ENCODE results near the gene FCN3.
A peak's percentile ranks its signal among the peaks of the same experiment; 100 is the strongest.

Gene FCN3

DNA sequence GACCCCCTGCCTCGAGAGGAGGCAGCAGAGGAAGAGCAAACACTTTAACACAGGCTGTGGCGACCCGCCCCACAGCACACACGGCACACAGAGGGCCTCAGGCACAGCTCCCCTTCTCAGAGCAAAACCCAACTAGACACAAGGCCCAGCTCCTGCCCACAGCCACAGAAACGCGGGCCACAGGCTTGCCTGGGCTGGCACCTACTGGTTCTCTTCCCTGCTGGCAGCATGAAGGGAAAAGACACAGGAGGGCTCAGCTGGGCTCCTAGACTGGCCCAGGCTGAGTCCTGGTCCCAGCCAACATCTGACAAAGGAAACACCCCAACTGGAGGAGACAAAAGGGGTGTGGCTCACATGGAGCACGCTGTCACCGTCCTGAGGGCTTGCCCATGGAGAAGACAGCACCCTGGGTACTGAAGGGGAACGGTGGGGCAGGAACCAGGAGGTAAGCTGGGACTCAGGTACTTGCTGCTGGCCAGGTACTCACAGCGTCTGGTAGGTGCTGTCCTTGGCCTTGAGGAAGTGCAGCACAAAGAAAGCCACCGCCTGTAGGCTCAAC lies 5.0 kb upstream of the FCN3 start:
- no peak for DNase-seq

- DNase-seq: no peak
Observed at GRCh38 chr1:27377760-27378495, 3.3 kb upstream of the FCN3 start.

DNA sequence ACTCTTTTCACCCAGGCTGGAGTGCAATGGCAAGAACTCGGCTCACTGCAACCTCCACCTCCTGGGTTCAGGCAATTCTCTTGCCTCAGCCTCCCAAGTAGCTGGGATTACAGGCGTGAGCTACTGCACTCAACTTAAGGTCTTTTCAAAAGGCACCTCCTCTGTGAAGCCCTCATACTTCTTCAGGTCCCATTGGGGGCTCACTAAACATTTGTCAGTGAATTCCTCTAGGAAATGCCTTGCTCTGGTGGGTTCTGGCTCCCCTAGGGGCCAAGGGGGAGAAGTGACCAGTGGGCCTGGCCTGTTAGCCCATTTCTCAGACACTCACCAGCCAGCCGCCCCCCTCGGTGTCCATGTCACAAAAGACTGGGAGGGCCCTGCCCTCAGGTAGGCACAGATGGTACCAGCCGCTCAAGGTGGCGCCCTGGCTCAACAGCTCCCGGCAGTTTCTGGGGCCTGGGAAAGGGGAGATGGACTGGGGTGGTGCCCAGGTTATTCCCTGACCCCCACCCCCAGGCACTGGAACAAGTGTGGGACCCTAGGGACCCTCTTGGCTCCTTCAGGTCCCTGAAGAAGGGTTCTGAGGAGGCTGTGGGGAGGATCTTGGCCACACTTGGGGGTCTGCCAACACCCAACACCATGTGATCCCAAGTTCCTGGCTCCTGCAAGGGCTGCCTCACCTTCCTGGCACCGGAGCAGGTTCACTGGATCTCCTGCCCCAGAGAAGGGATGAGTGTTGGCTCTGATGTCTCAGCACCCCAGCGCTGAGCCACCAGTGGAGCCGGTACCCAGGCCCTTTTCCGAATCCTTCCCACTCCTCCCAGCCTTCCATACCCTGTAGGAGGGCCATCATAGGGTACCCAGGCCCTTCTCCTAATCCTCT lies 1.6 kb downstream of the FCN3 start:
- no peak for DNase-seq

- DNase-seq: no peak
Observed at GRCh38 chr1:27372022-27372807, 2.4 kb downstream of the FCN3 start.

DNA sequence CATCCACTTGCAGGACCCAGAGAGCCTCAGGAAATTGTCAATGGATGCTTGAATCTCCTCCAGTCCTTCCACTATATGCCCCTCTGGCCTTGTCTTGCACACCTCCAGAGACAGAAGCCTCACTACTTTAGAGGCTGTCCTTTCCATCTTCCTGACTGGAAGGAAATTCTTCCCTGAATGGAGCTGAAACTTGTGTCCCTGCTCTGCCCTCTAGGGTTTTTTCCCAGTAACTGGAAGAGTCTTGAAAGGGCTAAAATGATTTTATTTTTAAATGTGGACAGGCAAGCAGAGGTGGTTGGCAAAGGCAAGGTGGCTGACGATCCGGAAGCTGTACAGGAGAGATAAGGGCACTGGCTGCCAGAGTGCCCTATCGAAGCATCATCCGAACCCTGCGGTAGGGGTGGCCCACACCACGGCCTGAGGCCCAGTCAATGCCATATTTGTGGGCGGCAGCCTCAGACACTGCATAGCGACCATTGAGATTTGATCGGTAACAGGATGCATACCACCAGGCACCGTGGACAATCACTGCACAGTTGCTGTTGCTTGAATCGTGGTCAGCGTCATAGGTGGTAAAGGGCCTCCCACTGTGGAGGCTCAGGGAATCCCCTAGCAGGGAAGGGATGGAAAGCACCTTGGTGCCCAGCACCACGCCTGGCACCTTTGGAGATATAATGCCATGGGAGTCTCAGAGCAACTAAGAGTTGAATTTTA lies 5.6 kb downstream of the FCN3 start:
- DNase-seq: no peak

DNA sequence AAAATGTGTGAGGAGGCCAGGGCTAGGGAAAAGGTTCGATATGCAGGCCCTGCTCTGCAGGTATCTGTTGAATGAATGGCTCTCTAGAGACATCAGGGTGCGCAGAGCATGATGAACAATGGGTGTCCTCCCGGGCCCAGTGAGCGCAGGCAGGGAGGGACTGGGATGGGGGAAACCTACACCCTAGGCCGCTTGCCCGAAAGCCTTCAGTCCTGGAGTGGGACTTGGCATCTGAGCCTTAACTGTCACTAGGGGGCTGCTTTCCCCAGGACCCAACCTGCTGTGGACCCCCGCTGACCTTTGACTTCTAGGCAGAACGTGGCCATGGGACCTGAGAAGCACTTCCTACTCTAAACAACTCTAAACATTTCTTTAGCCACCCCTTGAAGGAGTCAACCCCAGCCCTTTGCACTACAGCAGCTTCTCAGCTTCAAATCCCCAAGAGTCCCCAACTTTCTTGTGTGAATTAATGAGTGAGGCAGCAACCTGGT lies 7.4 kb downstream of the FCN3 start:
- DNase-seq: no peak

DNA sequence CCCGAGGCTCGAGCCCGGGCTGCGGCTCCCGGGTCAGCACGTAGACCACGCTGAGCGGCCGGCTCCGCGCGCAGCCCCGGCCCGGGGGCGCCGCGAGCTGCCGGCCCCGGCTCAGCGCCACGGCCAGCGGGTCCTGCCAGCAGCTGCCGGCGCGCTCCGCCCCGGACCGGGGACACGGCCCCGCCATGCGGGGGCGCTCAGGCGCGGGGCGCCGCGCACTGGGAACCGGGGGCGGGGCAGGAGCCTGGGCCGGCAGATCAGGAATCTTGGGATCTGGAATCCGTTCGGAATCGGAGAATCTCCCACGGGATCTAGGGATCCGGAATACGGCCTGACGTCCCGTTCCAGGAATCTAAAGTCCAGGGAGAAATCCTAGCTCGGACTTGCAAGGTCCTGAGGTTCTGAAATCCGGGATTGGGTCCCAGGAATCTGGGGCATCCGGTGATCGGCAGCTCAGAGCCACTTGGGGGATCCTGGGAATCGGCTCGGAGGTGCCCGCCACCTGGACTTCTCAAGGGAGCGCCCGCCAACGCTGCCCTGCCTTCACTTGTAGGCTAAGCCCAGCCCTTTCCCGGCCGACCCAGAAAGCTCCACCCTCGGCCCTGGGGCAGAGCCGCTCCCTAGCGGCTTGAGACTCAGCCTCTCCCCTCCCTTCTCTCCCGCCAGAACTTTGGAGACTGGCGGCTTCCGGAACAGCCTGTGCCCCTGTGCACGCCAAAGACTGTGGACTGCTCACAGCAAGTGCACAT lies 8.0 kb downstream of the FCN3 start, which contains the start of gene MAP3K6:
MAP3K6 (minus strand) TSS at position 551 of the 749 bp plus-strand sequence; CDS start at position 187, 364 bp downstream.
- peak; percentile 47 to 50 for DNase-seq

DNA sequence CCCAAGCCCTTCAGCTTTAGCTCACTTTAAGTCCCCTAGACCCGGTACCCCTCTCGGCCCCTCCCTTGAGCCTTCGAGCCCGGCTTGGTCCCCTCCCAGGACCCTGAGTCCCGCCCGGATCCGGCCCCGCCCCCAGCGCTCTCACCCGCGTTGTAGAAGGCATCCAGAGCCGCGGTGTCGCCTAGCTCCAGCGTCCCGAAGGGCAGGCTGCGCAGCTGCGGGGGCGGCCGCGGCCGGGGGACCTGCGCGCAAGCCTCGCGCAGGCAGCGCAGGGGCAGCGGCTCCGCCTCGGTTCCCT lies 8.6 kb downstream of the FCN3 start:
- DNase-seq: peak; percentile 36 to 46

DNA sequence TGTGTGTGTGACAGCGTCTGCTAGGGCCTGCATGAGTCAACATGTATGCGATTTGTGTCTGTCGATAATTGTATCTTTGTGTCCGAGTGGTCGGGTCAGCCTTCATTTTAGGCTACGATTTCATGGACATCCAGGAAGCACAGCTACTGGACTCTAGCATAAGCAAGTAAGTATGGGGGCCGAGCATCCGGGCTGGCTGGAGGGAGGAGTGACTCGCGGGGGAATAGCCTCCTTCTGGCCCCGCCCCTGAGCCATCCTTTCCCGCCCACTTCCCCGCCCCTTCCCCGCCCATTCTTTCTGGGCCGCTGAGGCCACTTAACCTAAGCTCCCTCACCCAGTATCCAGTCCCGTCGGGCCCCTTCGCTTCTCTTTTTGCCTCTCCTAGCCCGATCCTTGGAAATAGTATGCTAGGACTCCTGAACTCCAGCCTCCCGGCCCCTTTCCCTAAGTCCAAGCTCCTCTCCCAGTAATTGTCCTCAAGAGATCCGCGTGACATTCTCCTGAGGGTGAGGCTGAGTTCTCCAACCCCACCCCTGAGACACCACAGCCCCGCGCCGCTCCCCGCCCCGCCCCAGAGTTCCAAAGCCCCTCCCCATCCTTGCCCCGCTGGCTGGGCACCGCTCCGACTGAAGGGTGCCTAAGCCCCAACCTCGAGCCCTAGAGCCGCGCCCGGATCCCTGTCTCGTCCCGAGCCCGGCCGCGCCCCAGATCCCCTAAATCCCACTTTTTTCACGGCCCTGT lies 9.1 kb downstream of the FCN3 start:
- peak; percentile 72 to 74 for DNase-seq

- DNase-seq: no peak
Observed at GRCh38 chr1:27364696-27365371, 9.8 kb downstream of the FCN3 start.

GRCh38 chr1:27363766-27364695 lies 10.6 kb downstream of the FCN3 start:
- DNase-seq: no peak

DNA sequence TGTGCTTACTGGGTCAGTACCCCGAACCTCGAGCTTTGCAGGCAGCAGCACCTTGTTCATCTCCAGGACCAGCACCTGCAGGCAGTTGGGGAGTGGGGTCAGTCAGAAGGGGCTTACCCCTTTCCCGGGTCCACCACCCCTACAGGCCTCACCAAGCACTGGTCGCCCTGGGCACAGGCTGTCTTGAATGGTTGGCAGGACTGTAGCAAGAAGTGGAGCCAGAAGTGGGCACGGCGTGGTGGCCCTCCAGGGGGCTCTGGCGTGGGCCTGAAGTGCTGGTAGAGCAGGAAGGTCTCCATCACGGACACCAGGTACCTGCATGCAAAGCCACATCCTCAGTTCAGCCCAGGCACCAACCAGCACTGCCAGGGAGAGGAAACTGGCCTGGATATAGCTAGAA lies 13.1 kb downstream of the FCN3 start:
- no peak for DNase-seq

DNA sequence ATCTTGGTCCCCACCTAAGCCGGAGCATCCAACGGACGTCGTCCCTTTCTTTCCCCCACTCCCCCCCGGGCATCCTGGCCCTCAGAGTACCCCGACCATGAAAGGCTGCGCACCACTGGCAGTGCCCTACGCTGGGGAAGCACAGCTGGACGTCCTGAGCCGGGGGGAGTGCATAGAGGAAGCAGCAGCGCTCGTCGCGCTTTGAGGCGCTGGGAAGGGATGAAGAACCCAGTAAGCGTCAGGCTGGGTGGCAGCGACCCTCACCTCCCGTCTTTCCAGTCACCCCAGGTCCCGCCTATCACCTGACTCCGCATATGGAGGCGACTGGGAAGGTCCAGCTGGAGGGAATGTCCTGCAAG lies 13.6 kb downstream of the FCN3 start:
- no peak for DNase-seq

DNA sequence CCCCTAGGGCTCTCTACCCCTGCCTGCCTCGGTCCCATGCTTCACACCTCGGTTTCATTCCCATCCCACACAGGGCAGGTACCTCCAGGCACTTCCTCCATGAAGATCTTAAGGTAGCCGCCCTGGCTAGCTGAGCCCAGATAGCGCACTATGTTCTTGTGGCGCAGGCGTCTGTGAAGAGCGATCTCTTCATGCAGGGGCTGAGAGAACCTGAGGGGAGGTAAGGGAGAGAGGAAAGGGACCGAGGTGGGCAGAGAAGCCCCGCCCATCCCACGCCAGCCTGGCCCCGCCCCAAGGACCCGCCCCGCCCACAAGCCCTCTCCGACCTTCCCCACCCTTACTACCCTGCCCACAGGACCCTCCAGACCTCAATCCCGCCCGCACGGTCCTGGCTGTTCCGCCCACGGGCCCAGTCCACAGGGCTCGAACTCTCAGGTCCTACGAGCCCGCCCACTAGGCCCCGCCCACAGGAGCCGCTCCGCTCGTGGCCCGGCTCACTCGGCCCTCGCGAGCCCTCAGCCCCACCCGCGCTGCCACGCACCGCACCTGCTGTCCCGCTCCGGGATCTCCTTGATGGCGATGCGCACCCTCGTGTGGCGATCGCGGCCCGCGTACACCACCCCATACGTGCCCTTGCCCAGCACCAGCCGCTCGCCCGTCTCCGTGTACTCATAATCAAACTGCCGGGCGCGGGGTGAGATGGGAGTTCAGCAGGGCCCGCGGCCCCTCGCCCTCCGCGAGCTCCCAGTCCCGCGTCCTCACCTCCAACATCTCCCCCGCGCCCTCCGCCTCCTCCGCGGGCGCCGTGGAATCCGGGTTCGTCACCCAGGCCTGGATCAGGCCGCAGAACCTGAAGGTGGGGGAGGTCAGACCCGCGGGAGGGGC lies 14.2 kb downstream of the FCN3 start:
- DNase-seq: no peak

GRCh38 chr1:27359822-27360158 lies 14.8 kb downstream of the FCN3 start:
- no peak for DNase-seq

DNA sequence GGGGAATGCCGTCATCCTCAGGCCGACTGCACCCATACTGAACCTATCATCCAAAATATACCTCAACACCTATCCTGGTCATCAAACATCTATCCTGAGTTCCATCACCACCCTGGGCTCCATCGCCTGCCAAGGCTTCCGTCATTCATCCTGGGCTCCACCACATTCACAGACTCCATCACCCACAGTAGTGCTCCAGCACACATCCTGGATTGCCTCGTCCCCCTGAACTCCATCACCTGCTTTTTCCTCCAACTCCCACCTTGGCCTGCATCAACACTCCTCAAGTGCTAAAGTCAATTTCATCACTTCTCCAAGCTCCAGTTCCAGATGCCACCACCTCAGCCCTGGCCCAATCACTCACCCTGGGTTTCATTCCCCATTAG lies 15.7 kb downstream of the FCN3 start:
- DNase-seq: no peak

DNA sequence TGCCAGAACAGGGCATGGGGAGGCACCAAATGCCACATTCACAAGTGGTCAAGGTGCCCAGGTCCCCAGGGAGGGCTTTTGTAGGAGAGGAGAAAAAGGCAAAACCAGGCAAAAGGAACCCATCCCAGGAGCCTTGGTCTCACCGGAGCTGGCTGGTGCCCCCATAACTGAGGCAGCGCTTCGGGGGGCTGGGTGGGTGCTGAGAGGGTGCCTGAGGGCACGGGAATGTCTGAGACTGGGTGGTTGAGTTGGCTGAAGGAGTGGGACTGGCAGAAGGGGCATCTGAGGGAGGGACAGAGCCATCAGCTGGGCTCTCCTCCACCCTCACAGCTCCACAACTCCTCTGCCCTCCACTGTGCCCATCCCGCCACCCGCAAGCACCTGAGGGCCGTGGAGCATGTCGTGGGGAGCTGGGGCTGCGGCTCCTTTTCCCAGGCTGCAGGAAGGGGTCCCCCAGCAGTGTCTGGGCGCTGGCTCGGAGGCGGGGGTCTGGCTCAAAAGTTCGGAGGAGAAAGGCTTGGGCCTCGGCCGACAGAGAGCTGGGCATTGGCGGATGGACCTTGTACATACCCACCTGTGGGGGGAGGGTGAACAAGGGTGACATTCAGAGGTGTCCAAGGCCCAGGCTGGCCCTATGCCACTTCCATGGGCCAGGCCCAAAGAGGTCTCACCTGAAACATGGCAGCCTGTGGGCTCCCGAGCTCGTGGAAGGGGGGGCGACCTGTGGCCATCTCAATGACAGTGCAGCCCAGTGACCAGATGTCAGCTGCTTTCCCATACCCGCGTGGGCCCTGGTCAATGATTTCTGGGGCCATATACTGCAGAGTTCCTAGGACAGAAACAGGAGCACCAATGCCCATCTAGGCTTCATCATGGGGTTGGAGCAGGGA lies 16.3 kb downstream of the FCN3 start:
- no peak for DNase-seq

Measured in AML-193 (cell line).